Globus pallidus (tissue), 1 donor: ENCODE results near the gene FCAR.
A peak's percentile ranks its signal among the peaks of the same experiment; 100 is the strongest.
"Not testable (repeated sequence)": the region's sequence is repeated elsewhere in the genome, so short reads cannot be mapped to it uniquely, and the experiment has no call there.

Experiments used
- DNase-seq: peaks from one replicate; pipeline ENCODE4 v3.0.0-alpha.2; 2015; ENCODE audit warnings: low spot score

FCAR gene

GRCh38 chr19:54873990-54874389 lies at the start of gene FCAR:
TSS of gene FCAR (plus strand) at chr19:54874235. CDS start at chr19:54874290, 55 bp downstream.
- DNase-seq, result no peak

GRCh38 chr19:54824416-54824815 lies 49.6 kb upstream of the FCAR start:
- not testable (repeated sequence) for DNase-seq

- DNase-seq, result not testable (repeated sequence)
These were observed 48.7 kb upstream of the FCAR start for GRCh38 chr19:54825326-54825725.

GRCh38 chr19:54828064-54828463 lies 46.0 kb upstream of the FCAR start:
- not testable (repeated sequence) for DNase-seq

GRCh38 chr19:54832496-54832895 lies 41.5 kb upstream of the FCAR start, which contains the start of gene KIR2DS4:
TSS of gene KIR2DS4 (plus strand) at chr19:54832676.
- not testable (repeated sequence) for DNase-seq

GRCh38 chr19:54835126-54835525 lies 38.9 kb upstream of the FCAR start:
- not testable (repeated sequence) for DNase-seq

- DNase-seq, result not testable (repeated sequence)
These were observed 36.5 kb upstream of the FCAR start for GRCh38 chr19:54837522-54837921.

- not testable (repeated sequence) for DNase-seq
These were observed 30.9 kb upstream of the FCAR start for GRCh38 chr19:54843171-54843570.

GRCh38 chr19:54850061-54850640 lies 23.9 kb upstream of the FCAR start, which contains the start of gene KIR3DL2:
TSS of gene KIR3DL2 (plus strand) at chr19:54850443. CDS start at chr19:54850476, 33 bp downstream.
- not testable (repeated sequence) for DNase-seq

- DNase-seq, result no peak
These were observed 23.1 kb upstream of the FCAR start for GRCh38 chr19:54850930-54851329.

GRCh38 chr19:54851353-54851752 lies 22.7 kb upstream of the FCAR start:
- no peak for DNase-seq

GRCh38 chr19:54855241-54855640 lies 18.8 kb upstream of the FCAR start:
- DNase-seq, result not testable (repeated sequence)

GRCh38 chr19:54858476-54858875 lies 15.6 kb upstream of the FCAR start:
- not testable (repeated sequence) for DNase-seq

- DNase-seq, result not testable (repeated sequence)
These were observed 14.6 kb upstream of the FCAR start for GRCh38 chr19:54859421-54859820.

- not testable (repeated sequence) for DNase-seq
These were observed 10.6 kb upstream of the FCAR start for GRCh38 chr19:54863459-54863858.

GRCh38 chr19:54871696-54872095 lies 2.3 kb upstream of the FCAR start:
- no peak for DNase-seq

GRCh38 chr19:54875506-54875905 lies 1.5 kb downstream of the FCAR start:
- peak; percentile 61 for DNase-seq

- DNase-seq, result no peak
These were observed 3.4 kb downstream of the FCAR start for GRCh38 chr19:54877471-54877870.

GRCh38 chr19:54881884-54882283 lies 7.8 kb downstream of the FCAR start:
- no peak for DNase-seq

- no peak for DNase-seq
These were observed 8.7 kb downstream of the FCAR start for GRCh38 chr19:54882758-54883157.

GRCh38 chr19:54883228-54883627 lies 9.2 kb downstream of the FCAR start:
- DNase-seq, result no peak

- DNase-seq, result no peak
These were observed 14.2 kb downstream of the FCAR start for GRCh38 chr19:54888239-54888638.

- no peak for DNase-seq
These were observed 15.5 kb downstream of the FCAR start for GRCh38 chr19:54889566-54889965.

GRCh38 chr19:54893406-54893805 lies 19.4 kb downstream of the FCAR start:
- no peak for DNase-seq
